Measurements from ENCODE around the gene BPHL.

BPHL gene

GRCh38 chr6:3094815-3095214 lies 23.7 kb upstream of the BPHL start:
- no peak overlapping the region for H3K4me3 ChIP-seq (ENCODE audit: low read length)
- no peak for TF ChIP-seq CTCF (conservative IDR thresholded peaks at IDR 0.05; ENCODE audit: low read depth, low read length)
- DNase-seq (ENCODE audit: low read depth), result no peak

GRCh38 chr6:3102875-3103274 lies 15.6 kb upstream of the BPHL start:
- H3K4me3 ChIP-seq (ENCODE audit: low read length), result no peak overlapping the region
- no peak for TF ChIP-seq CTCF (conservative IDR thresholded peaks at IDR 0.05; ENCODE audit: low read depth, low read length)
- DNase-seq (ENCODE audit: low read depth), result no peak

- H3K4me3 ChIP-seq (ENCODE audit: low read length), result no peak overlapping the region
- no peak for DNase-seq (ENCODE audit: low read depth)
- no peak for TF ChIP-seq CTCF (conservative IDR thresholded peaks at IDR 0.05; ENCODE audit: low read depth, low read length)
Observed at GRCh38 chr6:3108746-3109414, 9.6 kb upstream of the BPHL start.

GRCh38 chr6:3109761-3110160 lies 8.8 kb upstream of the BPHL start:
- no peak for TF ChIP-seq CTCF (conservative IDR thresholded peaks at IDR 0.05; ENCODE audit: low read depth, low read length)
- H3K4me3 ChIP-seq (ENCODE audit: low read length), result no peak overlapping the region
- DNase-seq (ENCODE audit: low read depth), result no peak

GRCh38 chr6:3114377-3114776 lies 4.1 kb upstream of the BPHL start:
- DNase-seq (ENCODE audit: low read depth), result no peak
- TF ChIP-seq CTCF (conservative IDR thresholded peaks at IDR 0.05; ENCODE audit: low read depth, low read length), result no peak
- H3K4me3 ChIP-seq (ENCODE audit: low read length), result no peak overlapping the region

GRCh38 chr6:3117912-3118352 lies 579 bp upstream of the BPHL start:
- TF ChIP-seq CTCF (conservative IDR thresholded peaks at IDR 0.05; ENCODE audit: low read depth, low read length), result no peak
- DNase-seq (ENCODE audit: low read depth), result no peak
- peak overlapping the region; percentile 83 for H3K4me3 ChIP-seq (ENCODE audit: low read length)

GRCh38 chr6:3119040-3119723 lies 671 bp downstream of the BPHL start:
- no peak for TF ChIP-seq CTCF (conservative IDR thresholded peaks at IDR 0.05; ENCODE audit: low read depth, low read length)
- peak overlapping the region; percentile 83 for H3K4me3 ChIP-seq (ENCODE audit: low read length)
- DNase-seq (ENCODE audit: low read depth), result no peak
